Measurements from ENCODE around the gene CELF5.
"Not testable (repeated sequence)": the region's sequence is repeated elsewhere in the genome, so short reads cannot be mapped to it uniquely, and the experiment has no call there.

Gene CELF5

GRCh38 chr19:3208317-3209207, 15.9 kb upstream of the CELF5 start:
- DNase-seq, result no peak

GRCh38 chr19:3210347-3211017, 14.0 kb upstream of the CELF5 start:
- DNase-seq, result peak; percentile 64

- no peak for DNase-seq
These were observed 13.3 kb upstream of the CELF5 start for GRCh38 chr19:3211191-3211590.

- no peak for DNase-seq
These were observed 11.3 kb upstream of the CELF5 start for GRCh38 chr19:3213159-3213558.

DNA sequence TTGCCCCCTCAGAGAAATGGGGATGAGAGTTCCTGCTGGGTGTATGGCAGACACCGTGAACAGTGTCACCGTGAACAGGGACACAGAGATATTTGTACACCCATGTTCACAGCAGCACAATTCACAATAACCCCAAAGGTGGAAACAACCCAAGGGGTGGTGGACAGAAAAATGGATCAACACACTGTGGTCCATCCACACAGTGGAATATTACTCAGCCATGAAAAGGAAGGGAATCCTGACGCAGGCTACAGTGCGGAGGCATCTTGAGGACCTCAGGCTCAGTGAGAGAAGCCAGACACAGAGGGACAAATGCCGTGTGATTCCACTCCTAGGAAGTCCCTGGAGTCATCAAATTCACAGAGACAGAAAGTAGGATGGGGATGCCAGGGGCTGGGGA, 7.6 kb upstream of the CELF5 start:
- DNase-seq, result no peak

DNA sequence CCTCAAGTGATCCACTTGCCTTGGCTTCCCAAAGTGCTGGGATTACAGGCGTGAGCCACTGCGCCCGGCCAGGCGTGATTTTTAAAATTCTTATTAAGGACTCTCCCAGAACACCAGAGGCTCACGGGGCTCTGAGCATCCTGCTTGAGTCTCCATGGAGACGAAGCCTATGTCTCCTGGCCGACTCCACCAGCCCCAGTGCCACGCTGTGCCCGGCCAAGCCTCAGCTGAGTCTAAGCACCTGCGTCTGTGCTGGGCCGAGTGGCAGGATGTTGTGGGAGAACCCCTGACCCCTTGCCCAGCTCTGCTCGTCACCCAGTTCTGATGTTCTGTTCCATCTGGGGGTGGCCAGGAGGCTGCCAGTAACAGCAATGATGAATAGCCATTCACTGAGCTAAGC, 3.9 kb upstream of the CELF5 start:
- no peak for DNase-seq

- DNase-seq, result not testable (repeated sequence)
These were observed 2.9 kb upstream of the CELF5 start for GRCh38 chr19:3221576-3221975.

- DNase-seq, result no peak
These were observed 1.8 kb upstream of the CELF5 start for GRCh38 chr19:3222709-3223108.

DNA sequence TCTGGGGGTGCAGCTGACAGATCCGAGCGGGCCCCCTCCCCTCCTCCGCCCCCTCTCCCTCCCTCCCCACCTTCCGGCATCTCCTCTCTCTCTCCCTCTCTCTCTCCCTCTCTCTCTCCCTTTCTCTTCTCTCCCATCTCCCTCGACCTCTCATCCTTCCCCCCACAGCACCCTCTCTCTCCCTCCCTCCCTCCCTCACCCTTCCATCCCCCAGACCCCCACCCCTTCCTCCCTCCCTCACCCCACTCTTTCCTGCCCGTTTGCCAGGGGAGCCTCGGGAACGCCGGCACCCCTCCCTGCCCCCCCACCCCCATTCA, 666 bp downstream of the CELF5 start:
- no peak for DNase-seq

- DNase-seq, result no peak
These were observed 1.2 kb downstream of the CELF5 start for GRCh38 chr19:3225677-3226093.

- no peak for DNase-seq
These were observed 2.7 kb downstream of the CELF5 start for GRCh38 chr19:3227054-3227626.

- no peak for DNase-seq
These were observed 4.9 kb downstream of the CELF5 start for GRCh38 chr19:3229346-3229743.

DNA sequence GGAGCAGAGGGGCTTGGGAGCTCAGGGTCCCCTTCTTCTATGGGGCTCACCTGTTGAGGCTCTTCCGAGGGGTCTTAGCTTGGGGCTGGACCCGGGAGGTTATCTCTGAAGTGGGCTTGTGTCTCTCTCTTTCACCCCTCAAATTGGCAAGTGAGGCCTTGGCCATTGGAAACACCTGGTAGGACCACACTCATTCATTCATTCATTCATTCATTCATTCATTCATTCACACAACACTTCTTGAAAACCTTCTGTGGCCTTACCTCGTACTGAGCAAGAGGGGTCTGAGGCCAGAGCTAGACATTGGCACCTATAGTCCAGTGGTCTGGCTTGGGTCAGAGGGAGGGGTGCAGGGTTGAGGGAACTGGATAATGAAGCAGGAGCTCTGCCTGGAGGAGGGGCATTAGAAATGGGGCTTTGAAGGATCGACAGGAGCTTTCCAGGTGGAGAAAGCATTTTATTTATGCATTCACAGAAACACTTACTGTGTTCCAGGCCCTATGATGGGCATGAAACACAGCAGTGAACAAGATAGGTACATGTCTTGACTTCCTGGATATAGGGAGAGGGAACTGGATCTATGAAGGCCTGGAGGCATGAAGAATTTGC, 5.5 kb downstream of the CELF5 start:
- no peak for DNase-seq

GRCh38 chr19:3231288-3231687, 6.8 kb downstream of the CELF5 start:
- DNase-seq, result no peak

- no peak for DNase-seq
These were observed 8.7 kb downstream of the CELF5 start for GRCh38 chr19:3233116-3233515.

DNA sequence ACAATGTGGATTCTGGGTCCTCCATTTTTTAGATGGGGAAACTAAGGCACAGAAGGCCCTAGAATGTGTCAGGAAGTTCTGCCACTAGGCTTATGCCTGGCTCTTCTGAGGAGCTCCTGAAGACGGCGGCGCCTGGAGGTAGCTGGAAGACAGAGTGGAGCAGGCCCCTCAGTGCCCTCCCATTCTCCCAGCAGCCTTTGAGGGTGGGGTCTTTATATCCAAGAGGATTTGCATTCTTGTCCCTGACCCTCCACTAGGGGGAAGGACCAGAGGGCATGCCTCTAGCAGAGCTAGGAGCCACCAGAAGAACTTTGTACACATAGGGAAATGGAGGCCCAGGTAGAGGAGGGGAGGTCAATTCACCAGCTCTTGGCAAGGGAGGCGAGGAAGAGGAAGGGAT, 9.4 kb downstream of the CELF5 start:
- no peak for DNase-seq

DNA sequence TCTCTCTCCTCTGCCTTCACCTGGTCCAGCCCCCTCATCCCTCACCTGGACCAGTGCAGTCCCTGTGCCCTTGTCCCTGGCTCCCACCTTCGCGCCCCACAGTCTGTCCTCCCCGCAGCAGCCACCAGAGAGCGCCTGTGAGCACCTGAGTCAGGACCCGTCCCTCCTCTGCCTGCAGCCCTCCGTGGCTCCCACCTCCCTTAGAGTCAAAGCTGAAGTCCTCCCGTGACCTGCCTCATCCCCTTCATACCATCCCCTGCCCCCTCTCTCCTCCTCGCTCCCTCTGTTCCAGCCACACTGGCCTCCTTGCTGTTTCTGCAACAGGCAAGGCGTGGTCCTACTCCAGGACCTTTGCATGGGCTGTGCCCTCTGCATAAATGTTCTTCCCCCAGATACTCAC, 10.3 kb downstream of the CELF5 start:
- DNase-seq, result no peak

GRCh38 chr19:3235604-3236003, 11.1 kb downstream of the CELF5 start:
- not testable (repeated sequence) for DNase-seq

DNA sequence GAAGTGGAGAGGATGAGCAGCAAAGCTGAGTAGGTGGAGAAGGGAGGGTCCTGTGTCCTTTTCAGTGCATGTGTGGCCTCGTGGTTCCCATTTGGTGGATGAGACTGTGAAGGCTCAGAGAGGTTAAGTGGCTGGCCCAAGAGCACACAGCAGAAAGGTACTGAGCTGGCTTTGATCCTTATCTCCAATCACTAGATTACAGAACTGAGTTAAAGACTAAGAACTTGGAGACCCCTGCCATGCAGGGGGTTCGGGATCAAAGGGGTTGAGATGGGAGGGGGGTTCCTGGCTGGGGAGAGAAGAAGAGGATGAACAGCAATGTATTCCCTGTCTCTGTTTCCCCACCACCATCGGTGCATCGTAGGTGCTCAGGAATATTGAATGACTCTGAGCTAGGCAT, 11.8 kb downstream of the CELF5 start:
- no peak for DNase-seq

- no peak for DNase-seq
These were observed 13.7 kb downstream of the CELF5 start for GRCh38 chr19:3238066-3238561.

GRCh38 chr19:3239367-3239766, 14.9 kb downstream of the CELF5 start:
- no peak for DNase-seq

- DNase-seq, result peak; percentile 39
These were observed 19.6 kb downstream of the CELF5 start for GRCh38 chr19:3243819-3244700.

DNA sequence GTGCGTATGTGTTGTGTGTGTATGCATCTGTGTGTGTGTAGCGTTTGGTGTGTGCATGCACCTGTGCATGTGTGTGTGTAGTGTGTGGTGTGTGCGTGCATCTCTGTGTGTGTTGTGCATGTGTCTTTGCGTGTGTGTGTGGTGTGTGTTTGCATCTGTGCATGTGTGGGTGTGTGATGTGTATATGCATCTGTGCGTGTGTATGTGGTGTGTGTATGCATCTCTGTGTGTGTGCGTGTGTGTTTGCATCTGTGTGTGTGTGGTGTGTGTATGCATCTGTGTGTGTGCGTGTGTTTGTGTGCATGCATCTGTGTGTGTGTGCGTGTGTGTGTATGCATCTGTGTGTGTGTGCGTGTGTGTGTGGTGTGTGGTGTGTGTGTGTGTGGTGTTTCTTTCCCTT, 20.6 kb downstream of the CELF5 start:
- DNase-seq, result no peak

Measured in CD4-positive, alpha-beta T cell treated with Interleukin-12 subunit alpha and Interleukin-12 subunit beta, for 1 hour (primary cell).